HEK293 (cell line): ENCODE measurements around the gene TBC1D16.

Experiments
- CTCF ChIA-PET: fragments of 350-600 bp; formaldehyde crosslinking; extraction: SDS; loops from one replicate; lab custom pipeline; 2021; ENCODE audit warnings: antibody characterized with exemption; lab: Yijun Ruan, JAX
- POLR2A ChIA-PET: fragments of 300-600 bp; formaldehyde crosslinking; extraction: SDS; loops from one replicate; lab custom pipeline; 2020; ENCODE audit warnings: antibody characterized with exemption, inconsistent platforms; lab: Yijun Ruan, JAX
- H3K27ac ChIP-seq: fragments of 200-500 bp; sonication (Bioruptor generic); 2 replicates; pipeline ENCODE4 v1.5.1; 2014; ENCODE audit warnings: low read depth, low read length, control low read depth, inconsistent platforms; ENCODE audit errors: extremely low read depth
- H3K36me3 ChIP-seq, 2 experiments: fragments of 200-500 bp in 1 of 2; sonication (Bioruptor generic) in 1 of 2; 1 replicate in 1 of 2; 2 replicates in 1 of 2; pipeline ENCODE4 v1.5.1; 2014 to 2017; ENCODE audit warnings: inconsistent platforms in 2 of 2, low read length in 2 of 2; ENCODE audit not compliant: control insufficient read depth in 2 of 2, insufficient read depth in 1 of 2
- H3K4me1 ChIP-seq: fragments of 200-500 bp; sonication (Bioruptor generic); 2 replicates; pipeline ENCODE4 v1.5.1; 2014; ENCODE audit warnings: mild to moderate bottlenecking, low read length, inconsistent platforms; ENCODE audit not compliant: control insufficient read depth, insufficient read depth
- H3K4me3 ChIP-seq: 2 replicates; pipeline ENCODE4 v1.5.1; 2011; ENCODE audit warnings: low read depth, mild to moderate bottlenecking, control low read depth, low read length, moderate library complexity
- H3K9me3 ChIP-seq: fragments of 200-500 bp; sonication (Bioruptor generic); 2 replicates; pipeline ENCODE4 v1.5.1; 2014; ENCODE audit warnings: low read depth, low read length, inconsistent platforms; ENCODE audit not compliant: control insufficient read depth, insufficient read depth
- KLF1 ChIP-seq: fragments of 450-650 bp; formaldehyde crosslinking; IDR thresholded peaks from 2 replicates; pipeline ENCODE4 v1.5.1; 2016; ENCODE audit warnings: missing biosample characterization, missing genetic modification characterization
- MZF1 ChIP-seq: fragments of 450-650 bp; formaldehyde crosslinking; IDR thresholded peaks from 2 replicates; pipeline ENCODE4 v1.5.1; 2017; ENCODE audit warnings: missing biosample characterization, missing genetic modification characterization, borderline replicate concordance
- ZBTB26 ChIP-seq: fragments of 450-650 bp; formaldehyde crosslinking; optimal IDR thresholded peaks from 2 replicates; pipeline ENCODE3; 2016; ENCODE audit warnings: missing biosample characterization, mild to moderate bottlenecking, missing genetic modification characterization
- ZIC2 ChIP-seq: fragments of 450-650 bp; formaldehyde crosslinking; IDR thresholded peaks from 2 replicates; pipeline ENCODE4 v1.5.1; 2016; ENCODE audit warnings: missing biosample characterization, missing genetic modification characterization
- ZNF174 ChIP-seq: fragments of 450-650 bp; formaldehyde crosslinking; IDR thresholded peaks from 2 replicates; pipeline ENCODE4 v1.5.0; 2017; ENCODE audit warnings: missing biosample characterization, mild to moderate bottlenecking, missing genetic modification characterization
- ZNF248 ChIP-seq: fragments of 450-650 bp; formaldehyde crosslinking; IDR thresholded peaks from 2 replicates; pipeline ENCODE4 v1.5.1; 2017; ENCODE audit warnings: missing biosample characterization, missing genetic modification characterization
- ZNF266 ChIP-seq: fragments of 450-650 bp; formaldehyde crosslinking; IDR thresholded peaks from 2 replicates; pipeline ENCODE4 v1.5.1; 2016; ENCODE audit warnings: missing biosample characterization, missing genetic modification characterization, low read depth
- ZNF302 ChIP-seq: fragments of 450-650 bp; formaldehyde crosslinking; IDR thresholded peaks from 2 replicates; pipeline ENCODE4 v1.5.1; 2016; ENCODE audit warnings: missing biosample characterization, missing genetic modification characterization, low read depth
- ZNF335 ChIP-seq: fragments of 450-650 bp; formaldehyde crosslinking; conservative IDR thresholded peaks from 2 replicates; pipeline ENCODE4 v1.5.1; 2016; ENCODE audit warnings: missing biosample characterization, missing genetic modification characterization
- ZNF391 ChIP-seq: fragments of 450-650 bp; formaldehyde crosslinking; IDR thresholded peaks from 2 replicates; pipeline ENCODE4 v1.5.1; 2016; ENCODE audit warnings: low read depth, missing biosample characterization, missing genetic modification characterization, borderline replicate concordance
- ZNF521 ChIP-seq: fragments of 450-650 bp; formaldehyde crosslinking; IDR thresholded peaks from 2 replicates; pipeline ENCODE4 v1.5.1; 2017; ENCODE audit warnings: missing biosample characterization, mild to moderate bottlenecking, missing genetic modification characterization
- ZNF530 ChIP-seq: fragments of 450-650 bp; formaldehyde crosslinking; IDR thresholded peaks from 2 replicates; pipeline ENCODE4 v1.5.1; 2016; ENCODE audit warnings: low read depth, missing biosample characterization, missing genetic modification characterization
- ZNF660 ChIP-seq: fragments of 450-650 bp; IDR thresholded peaks from 2 replicates; pipeline ENCODE4 v1.5.1; 2018; ENCODE audit warnings: missing biosample characterization, mild to moderate bottlenecking, missing genetic modification characterization
- ZNF76 ChIP-seq: fragments of 450-650 bp; formaldehyde crosslinking; IDR thresholded peaks from 2 replicates; pipeline ENCODE4; 2016; ENCODE audit warnings: low read depth, missing biosample characterization, missing genetic modification characterization, borderline replicate concordance
- ZNF843 ChIP-seq: fragments of 450-650 bp; formaldehyde crosslinking; IDR thresholded peaks from 2 replicates; pipeline ENCODE4 v1.5.1; 2016; ENCODE audit warnings: missing biosample characterization, missing genetic modification characterization
- ZSCAN23 ChIP-seq: fragments of 450-650 bp; formaldehyde crosslinking; IDR thresholded peaks from 2 replicates; pipeline ENCODE4 v1.5.1; 2016; ENCODE audit warnings: missing biosample characterization, missing genetic modification characterization
- TF ChIP-seq, protein P1 (sequence below): fragments of 450-650 bp; formaldehyde crosslinking; IDR thresholded peaks from 2 replicates; pipeline ENCODE4 v1.5.1; 2017; ENCODE audit warnings: missing biosample characterization, missing genetic modification characterization
- TF ChIP-seq, protein P2 (sequence below): fragments of 450-650 bp; IDR thresholded peaks from 2 replicates; pipeline ENCODE4 v1.5.1; 2018; ENCODE audit warnings: missing biosample characterization, missing genetic modification characterization
- TF ChIP-seq, protein P3 (sequence below): fragments of 450-650 bp; formaldehyde crosslinking; IDR thresholded peaks from 2 replicates; pipeline ENCODE4 v1.5.1; 2016; ENCODE audit warnings: missing biosample characterization, missing genetic modification characterization, borderline replicate concordance

TBC1D16 gene

DNA sequence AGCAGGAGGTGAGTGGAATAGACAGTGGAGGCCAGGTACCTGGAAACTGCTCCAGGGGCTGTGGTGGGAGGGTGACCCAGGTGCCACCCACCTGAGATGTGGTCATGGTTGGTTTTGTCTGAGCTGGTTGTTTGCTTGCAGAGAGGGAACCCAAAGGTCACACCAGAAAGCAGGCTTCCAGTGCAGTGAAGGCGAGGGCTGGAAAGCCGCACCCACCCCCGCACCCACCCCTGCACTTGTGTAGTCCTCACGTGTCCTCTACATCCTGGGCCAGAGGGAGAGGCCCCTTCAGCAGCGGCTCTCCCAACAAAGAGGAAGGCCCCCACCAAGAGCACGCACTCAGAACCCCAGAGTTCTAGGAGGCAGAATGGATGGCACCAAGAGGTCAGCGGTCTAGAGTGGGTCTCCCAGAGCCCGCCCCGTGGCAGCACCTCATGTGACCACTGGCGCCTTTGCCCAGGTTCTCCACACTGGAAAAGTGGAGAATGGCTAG, 103.8 kb downstream of the TBC1D16 start (continued):
- TF ChIP-seq ZNF174 (tag by site-specific recombination): no peak

GRCh38 chr17:79930877-79931816, 104.5 kb downstream of the TBC1D16 start:
- CTCF ChIA-PET: interaction anchor here (0.6 to 1.2 kb wide), 4 partner anchors 39 to 138 kb away, joined by 3 to 5 read pairs (median 4); no protein-coding TSS in a partner anchor

GRCh38 chr17:79930062-79930876, 105.4 kb downstream of the TBC1D16 start:
- Histone ChIP-seq H3K9me3 (no peaks in the 10 kb centered on the region), H3K36me3 (no peaks in the 10 kb centered on the region), H3K4me3 (peak overlapping the region; percentile 7), H3K27ac (no peak overlapping the region; the same call in 1 of the 2 replicates), H3K4me1 (no peaks in the 10 kb centered on the region)
- CTCF ChIA-PET: interaction anchor here (0.6 to 1.2 kb wide), 2 partner anchors 122 to 137 kb away, joined by 3 to 4 read pairs; no protein-coding TSS in a partner anchor
- POLR2A ChIA-PET: interaction anchor here (0.6 to 1.5 kb wide), 3 partner anchors 14 to 119 kb away, joined by 3 to 5 read pairs (median 3); no protein-coding TSS in a partner anchor
- TF ChIP-seq ZNF521 (tag by site-specific recombination) (no peak), ZIC2 (peak; percentile 25; the same call in 1 of the 2 replicates), ZNF530 (tag by site-specific recombination) (no peak), ZBTB26 (tag by site-specific recombination) (peak; percentile 32), ZNF266 (no peak), ZNF391 (tag by site-specific recombination) (no peak), ZSCAN23 (tag by site-specific recombination) (no peak), ZNF660 (tag by site-specific recombination) (no peak), ZNF248 (no peak), ZNF302 (no peak), ZNF335 (tag by site-specific recombination) (peak; percentile 52), ZNF76 (tag by site-specific recombination) (no peak), ZNF843 (tag by site-specific recombination) (no peak), MZF1 (no peak)
- TF ChIP-seq, protein P1, sequence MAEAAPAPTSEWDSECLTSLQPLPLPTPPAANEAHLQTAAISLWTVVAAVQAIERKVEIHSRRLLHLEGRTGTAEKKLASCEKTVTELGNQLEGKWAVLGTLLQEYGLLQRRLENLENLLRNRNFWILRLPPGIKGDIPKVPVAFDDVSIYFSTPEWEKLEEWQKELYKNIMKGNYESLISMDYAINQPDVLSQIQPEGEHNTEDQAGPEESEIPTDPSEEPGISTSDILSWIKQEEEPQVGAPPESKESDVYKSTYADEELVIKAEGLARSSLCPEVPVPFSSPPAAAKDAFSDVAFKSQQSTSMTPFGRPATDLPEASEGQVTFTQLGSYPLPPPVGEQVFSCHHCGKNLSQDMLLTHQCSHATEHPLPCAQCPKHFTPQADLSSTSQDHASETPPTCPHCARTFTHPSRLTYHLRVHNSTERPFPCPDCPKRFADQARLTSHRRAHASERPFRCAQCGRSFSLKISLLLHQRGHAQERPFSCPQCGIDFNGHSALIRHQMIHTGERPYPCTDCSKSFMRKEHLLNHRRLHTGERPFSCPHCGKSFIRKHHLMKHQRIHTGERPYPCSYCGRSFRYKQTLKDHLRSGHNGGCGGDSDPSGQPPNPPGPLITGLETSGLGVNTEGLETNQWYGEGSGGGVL: 0 out of 2 replicates have a peak, but pooled peaks have one; percentile 20
- TF ChIP-seq, protein P2, sequence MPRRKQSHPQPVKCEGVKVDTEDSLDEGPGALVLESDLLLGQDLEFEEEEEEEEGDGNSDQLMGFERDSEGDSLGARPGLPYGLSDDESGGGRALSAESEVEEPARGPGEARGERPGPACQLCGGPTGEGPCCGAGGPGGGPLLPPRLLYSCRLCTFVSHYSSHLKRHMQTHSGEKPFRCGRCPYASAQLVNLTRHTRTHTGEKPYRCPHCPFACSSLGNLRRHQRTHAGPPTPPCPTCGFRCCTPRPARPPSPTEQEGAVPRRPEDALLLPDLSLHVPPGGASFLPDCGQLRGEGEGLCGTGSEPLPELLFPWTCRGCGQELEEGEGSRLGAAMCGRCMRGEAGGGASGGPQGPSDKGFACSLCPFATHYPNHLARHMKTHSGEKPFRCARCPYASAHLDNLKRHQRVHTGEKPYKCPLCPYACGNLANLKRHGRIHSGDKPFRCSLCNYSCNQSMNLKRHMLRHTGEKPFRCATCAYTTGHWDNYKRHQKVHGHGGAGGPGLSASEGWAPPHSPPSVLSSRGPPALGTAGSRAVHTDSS (tag by site-specific recombination): no peak

More at GRCh38 chr17:79930877-79931816, 104.5 kb downstream of the TBC1D16 start:
- Histone ChIP-seq H3K4me1 (no peaks in the 10 kb centered on the region), H3K4me3 (no peak overlapping the region), H3K9me3 (no peaks in the 10 kb centered on the region), H3K27ac (no peak overlapping the region), H3K36me3 (no peaks in the 10 kb centered on the region)
- TF ChIP-seq, protein P3, sequence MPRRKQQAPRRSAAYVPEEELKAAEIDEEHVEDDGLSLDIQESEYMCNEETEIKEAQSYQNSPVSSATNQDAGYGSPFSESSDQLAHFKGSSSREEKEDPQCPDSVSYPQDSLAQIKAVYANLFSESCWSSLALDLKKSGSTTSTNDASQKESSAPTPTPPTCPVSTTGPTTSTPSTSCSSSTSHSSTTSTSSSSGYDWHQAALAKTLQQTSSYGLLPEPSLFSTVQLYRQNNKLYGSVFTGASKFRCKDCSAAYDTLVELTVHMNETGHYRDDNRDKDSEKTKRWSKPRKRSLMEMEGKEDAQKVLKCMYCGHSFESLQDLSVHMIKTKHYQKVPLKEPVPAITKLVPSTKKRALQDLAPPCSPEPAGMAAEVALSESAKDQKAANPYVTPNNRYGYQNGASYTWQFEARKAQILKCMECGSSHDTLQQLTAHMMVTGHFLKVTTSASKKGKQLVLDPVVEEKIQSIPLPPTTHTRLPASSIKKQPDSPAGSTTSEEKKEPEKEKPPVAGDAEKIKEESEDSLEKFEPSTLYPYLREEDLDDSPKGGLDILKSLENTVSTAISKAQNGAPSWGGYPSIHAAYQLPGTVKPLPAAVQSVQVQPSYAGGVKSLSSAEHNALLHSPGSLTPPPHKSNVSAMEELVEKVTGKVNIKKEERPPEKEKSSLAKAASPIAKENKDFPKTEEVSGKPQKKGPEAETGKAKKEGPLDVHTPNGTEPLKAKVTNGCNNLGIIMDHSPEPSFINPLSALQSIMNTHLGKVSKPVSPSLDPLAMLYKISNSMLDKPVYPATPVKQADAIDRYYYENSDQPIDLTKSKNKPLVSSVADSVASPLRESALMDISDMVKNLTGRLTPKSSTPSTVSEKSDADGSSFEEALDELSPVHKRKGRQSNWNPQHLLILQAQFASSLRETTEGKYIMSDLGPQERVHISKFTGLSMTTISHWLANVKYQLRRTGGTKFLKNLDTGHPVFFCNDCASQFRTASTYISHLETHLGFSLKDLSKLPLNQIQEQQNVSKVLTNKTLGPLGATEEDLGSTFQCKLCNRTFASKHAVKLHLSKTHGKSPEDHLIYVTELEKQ (tag by site-specific recombination): no peak
- 0 out of 2 replicates have a peak, but pooled peaks have one; percentile 13 for TF ChIP-seq KLF1 (tag by site-specific recombination)
- POLR2A ChIA-PET: interaction anchor here (0.6 to 1.5 kb wide), 3 partner anchors 15 to 120 kb away, joined by 3 to 5 read pairs (median 3); no protein-coding TSS in a partner anchor
